Left renal pelvis (tissue), 4 donors: ENCODE data around the gene SOAT2. TPM values are rescaled to one million over a fixed set of nuclear protein-coding genes. Genes with fewer than 3 reads are reported as not detected.
"Not testable (repeated sequence)": the region's sequence is repeated elsewhere in the genome, so short reads cannot be mapped to it uniquely, and the experiment has no call there.

Experiments used
- DNase-seq, 4 donors: peaks; one replicate each; pipeline ENCODE4 v3.0.0-alpha.2; 2013; ENCODE audit warnings: low read depth in 4 of 4, low spot score in 3 of 4
- polyA plus RNA-seq, 4 donors: library from polyadenylated mRNA; unstranded; fragments of 120-200 nt; gene quantifications; one replicate each; pipeline ENCODE4 v1.2.1, GENCODE V29; 2013; ENCODE audit not compliant: insufficient read length in 4 of 4

The SOAT2 gene
- polyA plus RNA-seq, 4 donors, result 0.72 to 1.3 (median 1.1) TPM

DNA sequence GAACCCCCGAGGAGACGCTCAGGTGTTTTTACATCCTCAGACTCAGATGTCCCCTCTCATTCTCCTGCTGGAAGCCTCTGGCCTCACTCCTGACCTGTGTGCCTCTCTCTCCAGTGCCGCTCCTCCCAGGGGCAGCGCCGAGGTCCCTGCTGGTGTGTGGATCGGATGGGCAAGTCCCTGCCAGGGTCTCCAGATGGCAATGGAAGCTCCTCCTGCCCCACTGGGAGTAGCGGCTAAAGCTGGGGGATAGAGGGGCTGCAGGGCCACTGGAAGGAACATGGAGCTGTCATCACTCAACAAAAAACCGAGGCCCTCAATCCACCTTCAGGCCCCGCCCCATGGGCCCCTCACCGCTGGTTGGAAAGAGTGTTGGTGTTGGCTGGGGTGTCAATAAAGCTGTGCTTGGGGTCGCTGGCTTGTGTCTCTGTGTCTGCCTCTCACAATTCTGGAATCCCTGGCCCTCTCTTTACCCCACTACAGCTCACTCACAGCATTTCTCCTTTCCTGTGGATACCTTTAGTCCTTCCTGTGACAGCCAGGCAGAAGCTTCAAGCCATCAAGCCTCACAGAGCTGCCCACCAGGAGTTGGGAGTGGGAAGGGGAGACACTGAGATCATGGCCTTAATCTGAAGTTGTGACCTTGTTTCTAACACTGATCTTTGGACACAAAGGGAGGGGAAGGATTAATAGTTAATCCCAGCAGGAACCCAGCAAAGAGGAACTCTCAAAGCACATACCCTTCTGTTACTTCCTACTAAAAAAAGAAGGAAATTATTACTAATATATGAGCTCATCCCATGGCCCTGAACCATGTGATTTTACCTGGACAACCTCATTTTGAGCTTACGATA is 1.1 kb upstream of the SOAT2 start:
- DNase-seq, result no peak

DNA sequence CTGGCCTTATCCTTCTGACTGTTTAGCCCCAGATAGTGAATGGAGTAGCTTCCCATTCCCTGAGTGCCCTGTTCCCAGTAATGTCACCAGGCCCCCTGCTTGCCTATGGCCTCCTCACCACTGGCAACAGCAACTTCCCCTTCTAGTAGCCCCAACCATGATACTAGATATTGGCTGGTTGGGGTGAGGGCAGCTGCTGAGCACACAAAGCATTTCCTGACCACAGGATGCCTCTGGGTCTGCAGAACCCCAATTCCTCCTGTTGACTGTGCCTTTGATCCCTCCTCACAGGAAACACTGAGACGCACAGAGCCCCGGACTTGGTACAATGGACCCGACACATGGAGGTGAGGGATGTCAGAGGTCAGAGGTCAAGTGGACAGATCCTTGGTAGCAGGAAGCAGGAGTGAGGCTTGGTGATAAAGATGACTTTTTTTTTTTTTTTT is 597 bp downstream of the SOAT2 start:
- DNase-seq, result no peak

DNA sequence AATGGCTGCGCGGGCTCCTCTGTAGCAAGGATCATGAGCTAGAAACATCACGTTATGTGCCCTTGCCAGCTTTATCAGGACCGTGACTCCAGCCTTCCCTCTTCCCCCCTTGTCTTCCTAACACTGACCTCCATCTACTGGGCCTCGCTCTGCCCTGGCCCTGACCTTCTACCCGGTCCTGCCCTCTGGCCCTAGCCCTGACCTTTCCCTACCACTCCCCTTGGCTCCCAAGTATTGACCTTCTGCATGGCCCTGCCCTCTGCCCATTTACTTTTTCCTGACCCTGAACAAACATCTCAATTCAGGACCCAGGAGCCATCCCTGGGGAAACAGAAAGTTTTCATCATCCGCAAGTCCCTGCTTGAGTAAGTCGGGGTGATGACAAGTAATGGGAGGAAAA is 2.0 kb downstream of the SOAT2 start:
- no peak for DNase-seq

GRCh38 chr12:53105712-53106439 is 2.6 kb downstream of the SOAT2 start:
- DNase-seq, result no peak

DNA sequence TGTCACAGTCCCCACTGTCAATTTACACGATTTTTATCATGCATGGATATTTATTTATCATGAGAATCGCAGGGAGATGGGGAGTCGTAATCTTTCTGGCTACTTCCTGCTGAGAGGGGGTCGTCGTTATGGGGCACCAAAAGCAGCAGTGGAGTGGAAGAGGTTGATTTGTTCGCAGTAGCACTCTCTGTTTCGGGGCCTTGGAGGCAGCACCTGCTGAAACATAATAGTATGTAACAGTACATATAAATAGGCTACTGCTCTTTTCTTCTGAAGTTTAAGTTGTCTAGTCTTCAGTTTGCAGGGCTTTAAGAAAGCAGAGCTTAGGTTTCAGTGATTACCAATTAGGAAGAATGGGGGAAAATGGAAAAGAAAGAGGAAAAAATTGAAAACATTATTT is 3.8 kb downstream of the SOAT2 start:
- no peak for DNase-seq

- not testable (repeated sequence) for DNase-seq
Measured at GRCh38 chr12:53112431-53112830, 9.1 kb downstream of the SOAT2 start.

DNA sequence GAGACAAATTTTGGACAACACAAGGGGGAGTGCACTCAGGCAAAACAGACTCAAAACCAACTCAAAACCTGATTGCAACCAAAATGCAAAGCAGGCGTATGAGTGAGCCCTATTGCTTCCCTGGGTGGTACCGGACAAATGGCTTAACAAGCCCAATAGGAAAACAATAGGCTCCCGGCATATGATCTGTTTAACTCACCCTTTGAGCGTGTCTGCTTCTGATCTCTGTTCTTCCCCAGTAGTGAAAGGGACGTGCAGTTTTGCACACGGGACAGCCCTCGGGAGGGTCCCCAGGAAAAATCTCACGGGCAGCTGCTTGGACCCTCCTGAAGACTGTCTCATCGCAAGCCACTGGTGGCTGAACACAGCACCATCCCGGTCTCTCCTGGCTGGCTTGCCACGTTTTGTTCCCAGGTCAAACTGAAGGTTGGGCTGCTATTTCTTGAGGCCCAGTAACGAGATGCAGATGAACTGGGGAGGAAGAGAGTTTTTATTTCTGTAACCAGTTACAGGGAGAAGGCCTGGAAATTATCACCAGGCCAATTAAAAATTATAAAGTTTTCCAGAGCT is 9.9 kb downstream of the SOAT2 start:
- no peak for DNase-seq

- no peak for DNase-seq
Measured at GRCh38 chr12:53113951-53114350, 10.7 kb downstream of the SOAT2 start.

DNA sequence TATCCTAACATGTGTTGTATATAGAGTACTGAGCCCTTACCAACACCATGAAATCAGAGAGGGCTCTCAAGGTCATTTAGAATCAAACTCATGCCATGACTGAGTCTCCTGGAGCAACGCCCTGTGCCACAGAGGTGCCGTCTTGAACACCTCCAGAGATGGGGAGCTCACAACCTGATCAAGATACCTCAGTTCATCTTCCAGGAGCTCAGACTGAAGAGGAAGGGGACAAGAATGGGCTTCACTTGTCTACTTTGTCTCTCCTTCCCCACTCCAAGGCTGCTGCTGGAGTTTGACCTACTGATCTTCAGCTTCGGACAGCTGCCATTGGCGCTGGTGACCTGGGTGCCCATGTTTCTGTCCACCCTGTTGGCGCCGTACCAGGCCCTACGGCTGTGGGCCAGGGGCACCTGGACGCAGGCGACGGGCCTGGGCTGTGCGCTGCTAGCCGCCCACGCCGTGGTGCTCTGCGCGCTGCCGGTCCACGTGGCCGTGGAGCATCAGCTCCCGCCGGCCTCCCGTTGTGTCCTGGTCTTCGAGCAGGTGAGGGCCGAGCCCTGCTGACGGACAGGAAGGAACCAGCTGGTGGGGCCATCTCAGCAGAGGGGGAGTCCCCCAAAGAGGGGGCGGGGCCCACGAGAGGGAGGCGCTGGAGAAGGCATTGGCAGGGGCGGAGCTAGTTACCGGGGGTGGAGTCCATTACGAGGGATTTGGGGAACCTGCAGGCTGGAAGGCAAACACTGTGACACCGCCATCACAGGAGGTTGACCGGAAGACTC is 12.0 kb downstream of the SOAT2 start:
- DNase-seq, result no peak

GRCh38 chr12:53115891-53116648 is 12.8 kb downstream of the SOAT2 start:
- no peak for DNase-seq

GRCh38 chr12:53118751-53119300 is 15.5 kb downstream of the SOAT2 start:
- no peak for DNase-seq

DNA sequence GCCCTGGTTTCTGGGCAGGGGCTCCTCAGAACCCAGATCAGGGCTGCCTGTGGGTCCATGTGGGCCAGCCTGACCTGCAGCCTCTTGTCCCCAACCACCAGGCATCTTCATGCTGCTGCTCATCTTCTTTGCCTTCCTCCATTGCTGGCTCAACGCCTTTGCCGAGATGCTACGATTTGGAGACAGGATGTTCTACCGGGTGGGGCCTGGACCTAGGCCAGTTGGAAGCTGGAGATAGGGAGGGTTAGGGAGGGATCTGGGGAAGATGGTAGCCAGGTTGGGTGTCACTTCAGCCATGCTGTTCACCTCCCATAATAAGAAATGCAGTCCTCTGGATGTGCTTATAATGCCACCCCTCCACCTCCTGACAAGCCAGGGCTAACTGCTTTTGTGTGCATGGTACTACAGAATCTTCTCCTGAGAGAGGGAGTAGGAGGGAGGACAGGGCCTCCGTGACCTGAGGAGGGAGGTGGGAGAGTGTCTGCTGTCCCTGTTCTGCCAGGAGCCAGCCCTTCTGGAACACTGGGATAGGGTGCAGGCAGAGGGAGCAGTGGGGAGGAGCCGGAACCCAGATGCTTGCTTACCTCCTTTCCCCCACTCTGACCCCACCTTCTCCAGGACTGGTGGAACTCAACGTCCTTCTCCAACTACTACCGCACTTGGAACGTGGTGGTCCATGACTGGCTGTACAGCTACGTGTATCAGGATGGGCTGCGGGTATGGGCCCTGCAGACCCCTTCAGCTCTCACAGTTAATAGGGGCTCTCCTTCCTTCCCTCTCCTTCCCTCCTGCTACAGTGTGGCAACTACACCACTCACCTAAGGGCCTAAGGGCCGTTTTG is 17.6 kb downstream of the SOAT2 start:
- no peak for DNase-seq

DNA sequence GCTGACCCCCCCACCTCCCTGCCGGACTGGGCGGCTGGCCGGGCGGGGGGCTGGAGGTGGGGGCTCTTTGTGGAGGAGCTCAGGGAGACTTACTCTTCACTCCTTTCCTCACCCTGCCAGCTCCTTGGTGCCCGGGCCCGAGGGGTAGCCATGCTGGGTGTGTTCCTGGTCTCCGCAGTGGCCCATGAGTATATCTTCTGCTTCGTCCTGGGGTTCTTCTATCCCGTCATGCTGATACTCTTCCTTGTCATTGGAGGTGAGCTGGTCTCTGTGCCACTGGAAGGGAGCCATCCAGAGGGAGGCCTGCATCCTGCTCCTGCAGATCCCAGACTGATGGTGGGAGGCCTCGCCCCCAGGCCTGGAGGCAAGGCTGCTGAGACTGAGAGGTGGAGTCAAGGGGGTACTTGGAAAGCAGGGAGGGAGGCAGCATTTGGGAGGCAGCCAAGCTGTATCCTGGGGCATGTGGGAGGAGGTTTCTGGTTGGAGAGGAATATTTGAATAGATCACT is 19.7 kb downstream of the SOAT2 start:
- DNase-seq, result no peak

- DNase-seq, result no peak
Measured at GRCh38 chr12:53123578-53124351, 20.5 kb downstream of the SOAT2 start.

GRCh38 chr12:53124352-53124723 is 21.1 kb downstream of the SOAT2 start:
- no peak for DNase-seq

DNA sequence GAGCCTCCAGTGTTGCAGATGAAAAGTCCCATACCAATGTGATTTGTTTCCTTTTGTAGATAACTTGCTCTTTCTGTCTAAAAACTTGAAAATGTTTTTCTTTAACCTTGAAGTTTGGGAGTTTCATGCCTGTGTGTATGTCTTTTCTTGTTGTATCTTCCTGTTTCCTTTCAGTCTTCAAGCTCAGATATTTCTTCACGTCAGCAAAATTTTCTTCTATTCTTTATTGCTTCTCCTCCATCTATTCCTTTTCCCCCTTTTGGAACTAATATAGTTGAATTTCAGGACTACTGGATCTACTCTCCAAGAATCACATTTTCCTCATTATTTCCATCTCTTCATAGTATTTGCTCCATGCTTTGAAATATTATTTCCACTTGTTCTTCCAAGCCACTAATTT is 23.9 kb downstream of the SOAT2 start:
- no peak for DNase-seq

- DNase-seq, result no peak
Measured at GRCh38 chr12:53128780-53129569, 25.7 kb downstream of the SOAT2 start.
